Tracheal epithelial cell (primary cell): ENCODE data around the gene ETFB. TPM values are rescaled to one million over a fixed set of nuclear protein-coding genes. Genes with fewer than 3 reads are reported as not detected.

ENCODE experiments used
- total RNA-seq: library from RNA; depleted of rRNA; stranded (reverse); fragments of >200 nt; gene quantifications from 2 replicates; pipeline ENCODE4 v1.2.1, GENCODE V29; 2014

The ETFB gene
- total RNA-seq, result 50.3 and 93.5 TPM in 2 replicates

DNA sequence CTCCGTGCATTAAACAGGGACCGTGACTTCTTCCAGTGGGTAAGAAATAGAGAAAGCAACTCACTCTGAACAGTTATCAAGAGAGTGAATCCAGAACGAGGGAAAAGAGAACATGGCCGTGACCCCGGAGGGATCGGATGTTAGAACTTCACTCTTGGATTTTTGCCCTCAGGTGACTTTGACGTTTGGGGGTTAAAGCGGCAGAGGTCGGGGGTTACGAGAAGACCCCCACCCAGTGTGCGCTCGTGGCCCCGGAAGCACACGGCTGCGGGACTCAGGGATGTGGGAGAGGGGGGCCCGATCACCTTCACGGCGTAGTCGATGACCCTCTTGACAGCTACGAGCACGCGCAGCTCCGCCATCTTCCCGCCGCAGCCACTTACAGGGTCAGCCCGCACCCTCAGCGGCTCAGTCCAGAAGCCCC lies at the start of gene ETFB:
ETFB (minus strand) TSS at position 424 of the 424 bp plus-strand sequence; CDS start at position 362, 62 bp downstream.

DNA sequence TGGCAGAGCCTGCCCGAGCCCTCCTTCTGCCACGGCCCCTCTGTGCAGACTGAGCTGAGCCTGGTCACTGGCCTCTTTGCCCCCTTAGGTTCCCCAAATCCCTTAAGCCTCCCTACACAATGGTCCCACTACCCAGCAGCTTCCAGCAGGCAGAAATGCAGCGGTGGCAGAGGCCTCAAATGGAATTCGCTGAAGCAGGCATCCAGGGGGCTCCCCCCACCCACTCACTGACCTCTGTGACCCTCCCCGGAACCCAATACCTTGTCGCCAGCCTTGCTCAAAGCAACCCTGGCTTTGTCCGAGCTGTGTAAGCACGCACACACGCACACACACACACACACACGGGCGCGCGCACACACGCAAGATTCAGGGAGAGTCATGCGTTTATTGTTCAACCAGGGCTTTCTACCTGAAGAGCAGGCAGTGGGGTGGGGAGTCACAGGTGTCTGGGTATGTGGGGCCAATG lies 21.8 kb upstream of the ETFB start, which contains the start of gene LIM2:
LIM2 (minus strand) TSS at position 51 of the 466 bp plus-strand sequence. CDS start 531 bp downstream, outside the sequence.

DNA sequence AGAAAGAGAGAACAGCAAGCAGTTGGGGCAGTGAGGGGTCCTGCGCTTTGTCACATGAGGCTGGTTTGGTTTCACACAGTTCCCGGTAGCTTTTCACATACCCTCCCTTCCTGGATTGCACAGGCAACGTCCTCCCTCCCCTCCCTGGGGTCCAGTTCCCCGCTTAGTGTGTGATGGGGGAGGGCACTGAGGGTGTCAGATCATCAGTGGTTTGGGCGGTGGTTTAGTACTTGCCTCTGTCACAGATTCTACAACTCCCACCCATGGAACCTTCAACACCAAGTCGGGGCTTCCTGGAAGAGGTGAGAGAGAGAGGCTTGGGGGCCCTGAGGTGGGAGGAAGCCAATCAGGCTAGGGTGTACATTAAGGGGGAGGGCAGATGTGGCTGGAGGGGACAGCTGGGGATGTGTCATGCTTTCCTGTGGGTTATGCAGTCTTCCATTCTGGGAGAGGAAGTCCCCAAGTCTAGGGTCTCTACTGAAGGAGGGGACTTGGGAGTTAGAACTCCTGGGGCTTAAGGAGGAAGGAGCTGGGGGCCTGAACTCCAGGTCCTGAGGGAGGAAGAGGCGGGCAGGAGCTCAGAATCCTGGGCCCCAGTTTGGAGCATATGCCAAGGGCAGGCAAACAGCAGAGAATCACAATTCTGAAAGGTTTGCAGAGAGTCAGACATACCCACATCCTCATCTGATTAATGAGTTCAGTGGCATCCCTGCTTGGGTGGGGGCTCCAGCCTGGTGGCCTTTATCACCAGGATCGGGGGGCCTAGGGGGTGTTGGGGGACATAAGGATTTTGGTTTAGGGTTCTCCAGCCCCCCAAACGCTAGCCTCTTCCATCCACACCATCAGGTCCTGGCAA lies 6.7 kb upstream of the ETFB start, which contains the start of gene NKG7:
NKG7 (minus strand) TSS at position 6 of the 856 bp plus-strand sequence. CDS start 119 bp downstream, outside the sequence.

DNA sequence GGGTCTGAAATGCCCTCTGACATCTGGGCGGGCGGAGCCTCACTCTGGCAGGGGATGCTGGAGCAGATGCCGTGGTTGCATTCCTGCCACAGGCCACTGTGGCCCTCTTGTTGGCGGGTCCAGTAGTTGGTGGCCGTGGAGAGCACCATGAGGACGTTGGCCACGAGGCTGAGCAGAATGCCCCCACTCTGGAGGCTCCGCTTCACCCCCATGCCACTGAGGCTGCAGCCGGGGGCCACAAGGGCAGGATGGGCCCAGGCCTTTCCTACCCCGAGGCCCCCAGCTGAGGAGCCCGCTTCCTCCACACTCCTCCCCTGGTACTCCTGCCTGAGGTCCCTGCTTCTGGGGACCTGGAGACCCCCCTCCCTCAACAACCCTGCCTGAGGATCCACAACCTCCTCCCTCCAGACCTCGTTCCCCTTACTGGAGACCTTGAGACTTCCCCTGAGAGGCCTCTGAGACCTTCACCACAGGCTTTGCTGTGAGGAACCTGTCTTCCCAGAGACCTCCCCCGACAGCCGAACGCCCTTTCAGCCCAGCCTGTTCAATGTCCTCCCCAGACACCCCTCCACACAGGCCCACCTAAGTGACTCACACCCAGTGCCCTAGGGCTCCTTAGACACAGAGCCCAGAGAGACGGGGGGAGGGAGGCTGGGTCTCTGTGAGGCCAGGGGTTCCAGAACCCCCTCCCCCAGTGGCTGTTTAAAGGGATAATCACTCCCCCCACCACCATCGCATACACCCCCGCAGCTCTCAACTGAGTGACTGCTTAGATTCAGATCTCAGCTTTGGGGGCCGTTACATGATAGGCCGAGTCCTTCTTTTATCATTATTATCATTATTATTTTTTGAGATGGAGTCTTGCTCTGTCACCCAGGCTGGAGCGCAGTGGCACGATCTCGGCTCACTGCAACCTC lies 2.4 kb upstream of the ETFB start, which contains the start of gene CLDND2:
CLDND2 (minus strand) TSS at position 638 of the 917 bp plus-strand sequence; CDS start at position 212, 426 bp downstream.

DNA sequence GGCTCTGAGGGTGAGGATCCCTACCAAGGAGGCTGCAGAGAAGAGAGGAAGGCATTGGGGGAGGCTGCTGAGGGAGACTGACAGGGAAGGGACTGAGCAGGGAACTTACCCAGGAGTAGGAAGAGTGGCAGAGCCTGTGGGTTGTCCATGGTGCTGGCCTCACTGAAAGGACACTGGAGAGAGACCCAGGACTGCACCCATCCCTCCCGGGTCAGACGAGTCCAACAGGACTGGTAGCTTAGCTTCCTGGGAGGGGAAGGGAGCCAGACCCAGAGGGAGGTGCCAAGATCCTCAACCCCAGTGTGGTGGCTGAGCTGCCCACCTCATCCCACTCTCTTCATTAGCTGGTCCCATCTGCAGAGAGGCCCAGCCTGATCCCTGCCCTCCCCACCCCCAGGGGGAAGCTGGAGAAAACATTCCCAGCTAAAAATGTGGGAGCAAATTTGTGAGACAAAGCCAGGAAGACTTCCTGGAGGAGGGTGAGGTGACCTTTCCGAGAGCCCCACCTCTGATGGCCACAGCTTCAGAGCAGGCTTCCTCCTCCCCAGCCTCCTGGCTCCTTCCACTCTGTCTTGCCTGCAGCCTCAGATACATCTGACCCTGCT lies 24.1 kb downstream of the ETFB start, which contains the start of gene VSIG10L:
VSIG10L (minus strand) TSS at position 164 of the 605 bp plus-strand sequence; CDS start at position 149, 15 bp downstream.

DNA sequence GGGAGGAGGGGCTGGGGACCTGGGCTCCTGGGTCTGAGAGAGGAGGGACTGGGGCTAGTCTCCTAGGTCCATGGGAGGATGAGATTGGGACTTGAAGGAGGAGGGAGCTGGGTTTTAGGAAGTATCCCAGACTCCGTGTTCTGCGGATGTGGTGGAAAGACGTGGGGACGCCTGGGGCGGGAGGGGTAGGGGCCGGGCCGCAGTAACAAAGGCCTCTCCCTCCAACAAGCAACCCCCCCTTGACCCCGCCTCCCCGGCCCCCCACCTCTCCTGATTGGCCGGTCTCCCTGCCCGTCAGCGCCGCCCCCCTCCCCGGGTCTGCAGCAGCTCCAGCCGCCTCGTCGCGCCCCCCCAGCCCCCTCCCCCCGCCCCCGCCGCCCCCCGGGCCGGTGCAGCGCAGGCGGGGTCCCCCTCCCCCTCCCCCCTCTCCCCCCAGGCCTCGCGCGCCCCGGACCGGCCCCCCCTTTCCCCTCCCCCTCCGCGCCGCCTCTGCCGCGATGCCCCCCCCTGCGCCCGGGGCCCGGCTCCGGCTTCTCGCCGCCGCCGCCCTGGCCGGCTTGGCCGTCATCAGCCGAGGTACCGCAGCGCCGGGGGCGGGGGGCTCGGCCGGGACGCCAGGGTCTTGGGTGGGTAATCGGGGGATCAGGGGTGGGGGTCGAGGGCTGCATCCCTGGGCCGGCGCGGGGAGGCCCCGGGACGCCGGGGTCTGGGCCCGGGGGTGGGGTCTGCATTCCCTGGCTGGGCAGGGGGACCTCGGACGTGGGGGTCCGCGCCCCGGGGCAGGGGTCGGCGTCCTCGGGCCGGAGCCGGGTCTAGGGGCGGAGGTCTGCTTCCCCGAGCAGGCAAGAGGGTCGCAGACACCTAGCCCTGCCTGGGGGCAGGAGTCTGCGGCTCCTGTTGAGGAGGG lies 54.6 kb downstream of the ETFB start, which contains the start of gene IGLON5:
IGLON5 (plus strand) TSS at position 294 of the 907 bp plus-strand sequence; CDS start at position 498, 204 bp downstream.

Other genes with a start within 250 kb of the ETFB start
- gene SIGLEC9, start 241.5 kb downstream of the ETFB start, total RNA-seq, result not detected in 2 replicates
- gene SIGLEC7, start 224.1 kb downstream of the ETFB start, total RNA-seq, result not detected in 2 replicates
- gene CD33, start 141.3 kb downstream of the ETFB start, total RNA-seq, result not detected in 2 replicates
- gene SIGLECL1, start 115.3 kb downstream of the ETFB start, total RNA-seq, result not detected in 2 replicates
- gene IGLON5, start 54.7 kb downstream of the ETFB start, total RNA-seq, result not detected in 2 replicates
- 0.21 and 1.4 TPM in 2 replicates for gene VSIG10L, start 24.2 kb downstream of the ETFB start, total RNA-seq
- not detected in 2 replicates for gene CLDND2, start 2.6 kb upstream of the ETFB start, total RNA-seq
- gene NKG7, start 6.3 kb upstream of the ETFB start, total RNA-seq, result not detected in 2 replicates
- not detected in 2 replicates for gene LIM2, start 21.6 kb upstream of the ETFB start, total RNA-seq
- gene C19orf84, start 24.2 kb upstream of the ETFB start, total RNA-seq, result not detected in 2 replicates
- gene SIGLEC10, start 51.3 kb upstream of the ETFB start, total RNA-seq, result not detected in 2 replicates
- not detected in 2 replicates for gene SIGLEC8, start 92.1 kb upstream of the ETFB start, total RNA-seq
- gene CEACAM18, start 112.2 kb upstream of the ETFB start, total RNA-seq, result not detected in 2 replicates
- gene SIGLEC12, start 135.4 kb upstream of the ETFB start, total RNA-seq, result not detected in 2 replicates
- not detected in 2 replicates for gene SIGLEC6, start 165.3 kb upstream of the ETFB start, total RNA-seq
- gene ZNF175, start 204.9 kb upstream of the ETFB start, total RNA-seq, result 1.7 and 1.9 TPM in 2 replicates